OCI-LY1 (cell line): ENCODE data around the gene XPO5.

Source experiments
- EZH2 ChIP-seq: fragments of 200-600 bp; sonication (generic), shearing (Covaris generic); IDR thresholded peaks from 2 replicates; pipeline ENCODE4 v1.8.0; 2017; ENCODE audit warnings: borderline replicate concordance, mixed run types, mild to moderate bottlenecking, antibody characterized with exemption, low read length, moderate library complexity, mixed read lengths
- TF ChIP-seq, protein P1 (sequence below): fragments of 200-600 bp; sonication (generic), shearing (Covaris generic); IDR thresholded peaks from 2 replicates; pipeline ENCODE4 v1.5.1; 2017; ENCODE audit warnings: mild to moderate bottlenecking, antibody characterized with exemption, low read length, moderate library complexity, mixed read lengths

DNA sequence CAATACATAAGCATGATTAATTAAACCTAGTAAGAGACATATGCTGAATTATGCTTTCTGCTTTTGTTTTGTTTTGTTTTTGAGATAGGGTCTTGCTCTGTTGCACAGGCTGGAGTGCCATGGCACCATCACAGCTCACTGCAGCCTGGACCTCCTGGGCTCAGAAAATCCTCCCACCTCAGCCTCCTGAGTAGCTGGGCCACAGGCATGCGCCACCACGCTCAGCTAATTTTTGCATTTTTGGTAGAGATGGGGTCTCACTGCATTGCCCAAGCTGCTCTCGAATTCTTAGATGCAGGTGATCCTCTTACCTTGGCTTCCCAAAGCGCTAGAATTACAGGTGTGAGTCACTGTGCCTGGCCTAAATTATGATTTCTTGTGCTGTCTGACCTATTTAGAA, 3.8 kb downstream of the XPO5 start:
- TF ChIP-seq, protein P1, sequence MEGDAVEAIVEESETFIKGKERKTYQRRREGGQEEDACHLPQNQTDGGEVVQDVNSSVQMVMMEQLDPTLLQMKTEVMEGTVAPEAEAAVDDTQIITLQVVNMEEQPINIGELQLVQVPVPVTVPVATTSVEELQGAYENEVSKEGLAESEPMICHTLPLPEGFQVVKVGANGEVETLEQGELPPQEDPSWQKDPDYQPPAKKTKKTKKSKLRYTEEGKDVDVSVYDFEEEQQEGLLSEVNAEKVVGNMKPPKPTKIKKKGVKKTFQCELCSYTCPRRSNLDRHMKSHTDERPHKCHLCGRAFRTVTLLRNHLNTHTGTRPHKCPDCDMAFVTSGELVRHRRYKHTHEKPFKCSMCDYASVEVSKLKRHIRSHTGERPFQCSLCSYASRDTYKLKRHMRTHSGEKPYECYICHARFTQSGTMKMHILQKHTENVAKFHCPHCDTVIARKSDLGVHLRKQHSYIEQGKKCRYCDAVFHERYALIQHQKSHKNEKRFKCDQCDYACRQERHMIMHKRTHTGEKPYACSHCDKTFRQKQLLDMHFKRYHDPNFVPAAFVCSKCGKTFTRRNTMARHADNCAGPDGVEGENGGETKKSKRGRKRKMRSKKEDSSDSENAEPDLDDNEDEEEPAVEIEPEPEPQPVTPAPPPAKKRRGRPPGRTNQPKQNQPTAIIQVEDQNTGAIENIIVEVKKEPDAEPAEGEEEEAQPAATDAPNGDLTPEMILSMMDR: no peak
- no peak for TF ChIP-seq EZH2
